KOPT-K1 (cell line): ENCODE results near the gene MARVELD2.
A peak's percentile ranks its signal among the peaks of the same experiment; 100 is the strongest.
"Not testable (repeated sequence)": the region's sequence is repeated elsewhere in the genome, so short reads cannot be mapped to it uniquely, and the experiment has no call there.

ENCODE experiments used
- H3K27ac ChIP-seq: fragments of 200-600 bp; sonication (generic); 2 replicates; pipeline ENCODE4 v1.5.1; 2016; ENCODE audit warnings: antibody characterized with exemption, mild to moderate bottlenecking, low read depth, low read length; ENCODE audit not compliant: poor library complexity, severe bottlenecking
- H3K36me3 ChIP-seq: fragments of 200-600 bp; sonication (generic); 2 replicates; pipeline ENCODE4 v1.5.1; 2017; ENCODE audit warnings: antibody characterized with exemption, mild to moderate bottlenecking, low read length, moderate library complexity; ENCODE audit not compliant: insufficient read depth
- H3K9me3 ChIP-seq: fragments of 200-600 bp; sonication (generic); 2 replicates; pipeline ENCODE4 v1.5.1; 2017; ENCODE audit warnings: antibody characterized with exemption, low read length, mild to moderate bottlenecking; ENCODE audit not compliant: insufficient read depth, poor library complexity, severe bottlenecking

MARVELD2 gene

GRCh38 chr5:69414885-69415583 lies at the start of gene MARVELD2:
Gene MARVELD2 (plus strand): TSS chr5:69415116. CDS start chr5:69419386, 4,270 bp downstream.
- Histone ChIP-seq H3K9me3 (no peaks in the 10 kb centered on the region), H3K27ac (no peak within 1 kb of the TSS), H3K36me3 (peaks cover 61% of the 10 kb centered on the region)

GRCh38 chr5:69367697-69368279 lies 47.1 kb upstream of the MARVELD2 start:
- no peaks in the 10 kb centered on the region for H3K9me3 ChIP-seq
- peak overlapping the region; percentile 98 for H3K27ac ChIP-seq
- H3K36me3 ChIP-seq: peaks cover 44% of the 10 kb centered on the region

- H3K27ac ChIP-seq: peak overlapping the region; percentile 98
- H3K36me3 ChIP-seq: peaks cover 36% of the 10 kb centered on the region
- H3K9me3 ChIP-seq: no peaks in the 10 kb centered on the region
Measured at GRCh38 chr5:69368458-69369339, 46.2 kb upstream of the MARVELD2 start.

GRCh38 chr5:69369340-69370121 lies 45.4 kb upstream of the MARVELD2 start, which contains the start of the genes AK6, RAD17 and TAF9:
Gene AK6 (minus strand): TSS chr5:69369520. CDS start chr5:69369490, 30 bp downstream.
Gene RAD17 (plus strand): TSS chr5:69369818. CDS start chr5:69372209, 2,391 bp downstream.
Gene TAF9 (minus strand): TSS chr5:69369520. CDS start chr5:69365737, 3,783 bp downstream.
- Histone ChIP-seq H3K36me3 (peaks cover 36% of the 10 kb centered on the region), H3K9me3 (no peaks in the 10 kb centered on the region), H3K27ac (peak within 1 kb of the TSS; percentile 98)

DNA sequence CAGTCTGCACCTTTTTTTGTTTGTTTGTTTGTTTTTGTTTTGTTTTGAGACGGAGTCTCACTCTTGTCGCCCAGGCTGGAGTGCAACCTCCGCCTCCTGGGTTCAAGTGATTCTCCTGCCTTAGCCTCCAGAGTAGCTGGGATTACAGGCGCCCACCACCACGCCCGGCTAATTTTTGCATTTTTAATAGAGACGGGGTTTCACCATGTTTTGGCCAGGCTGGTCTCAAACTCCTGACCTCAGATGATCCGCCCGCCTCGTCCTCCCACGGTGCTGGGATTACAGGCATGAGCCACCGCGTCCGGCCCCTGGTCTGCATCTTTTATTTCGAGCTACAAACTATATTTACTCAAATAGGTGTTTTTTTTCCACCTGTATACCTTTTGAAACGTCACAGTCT lies 44.6 kb upstream of the MARVELD2 start:
- peak overlapping the region; percentile 98 for H3K27ac ChIP-seq
- not testable (repeated sequence) for H3K9me3 ChIP-seq
- peaks cover 36% of the 10 kb centered on the region for H3K36me3 ChIP-seq

DNA sequence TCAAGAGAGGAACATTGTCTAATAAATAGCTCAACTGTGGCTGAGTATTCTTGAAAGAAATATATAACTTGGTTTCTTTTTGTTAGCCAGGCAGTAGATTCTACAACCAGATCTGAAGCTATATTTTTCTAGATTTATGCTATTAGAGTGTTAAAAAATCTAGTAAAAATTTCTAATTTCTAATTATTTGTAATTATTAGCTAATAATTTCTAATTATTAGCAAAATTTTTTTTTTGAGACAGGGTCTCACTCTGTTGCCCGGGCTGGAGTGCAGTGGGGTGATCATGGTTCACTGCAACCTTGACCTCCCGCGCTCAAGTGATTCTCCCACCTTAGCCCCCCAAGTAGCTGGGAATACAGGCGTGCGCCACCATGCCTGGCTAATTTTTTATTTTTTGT lies 42.5 kb upstream of the MARVELD2 start:
- Histone ChIP-seq H3K27ac (no peak overlapping the region), H3K9me3 (no peaks in the 10 kb centered on the region), H3K36me3 (peaks cover 35% of the 10 kb centered on the region)

DNA sequence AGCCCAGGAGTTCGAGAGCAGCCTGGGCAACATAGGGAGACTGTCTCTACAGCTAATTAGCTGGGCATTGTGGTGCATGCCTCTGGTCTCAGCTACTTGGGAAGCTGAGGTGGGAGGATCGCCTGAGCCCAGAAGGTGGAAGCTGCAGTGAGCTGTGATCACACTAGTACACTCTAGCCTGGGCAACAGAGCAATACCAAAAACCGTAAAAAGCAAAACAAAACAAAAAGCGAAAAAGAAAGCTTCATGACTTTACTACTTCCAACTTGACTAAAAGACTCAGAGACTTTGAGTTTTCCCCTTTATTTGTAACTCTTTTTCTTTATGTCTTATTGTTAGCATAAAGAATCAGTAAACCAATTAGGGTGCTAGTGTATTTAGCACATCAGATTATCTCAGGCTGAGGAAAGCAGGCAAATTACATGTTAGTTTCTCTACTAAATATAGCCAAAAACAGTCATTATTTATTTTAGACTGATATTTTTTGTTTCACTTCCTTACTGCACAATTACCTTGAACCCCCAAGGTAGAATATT lies 39.9 kb upstream of the MARVELD2 start:
- no peak overlapping the region for H3K27ac ChIP-seq
- no peaks in the 10 kb centered on the region for H3K9me3 ChIP-seq
- peaks cover 51% of the 10 kb centered on the region for H3K36me3 ChIP-seq

DNA sequence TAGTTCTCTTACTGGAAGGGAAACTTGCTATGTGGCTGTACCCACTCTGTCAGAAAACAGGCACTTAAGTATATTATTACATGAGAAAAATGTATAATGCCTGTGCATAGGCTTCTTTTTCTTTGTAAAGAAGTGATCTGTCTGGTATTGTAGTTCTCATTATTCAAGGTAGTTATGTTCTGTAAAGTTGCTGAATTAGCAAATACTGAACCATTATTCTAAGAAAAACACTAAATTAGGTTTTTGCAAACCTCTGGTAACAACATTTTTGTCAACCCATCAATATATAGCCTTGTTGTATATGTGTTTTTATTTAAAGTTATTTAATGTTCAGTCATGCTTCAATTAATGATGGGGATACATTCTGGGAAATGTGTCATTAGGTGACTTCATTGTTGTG lies 36.5 kb upstream of the MARVELD2 start:
- Histone ChIP-seq H3K27ac (no peak overlapping the region), H3K9me3 (no peaks in the 10 kb centered on the region), H3K36me3 (peaks cover 83% of the 10 kb centered on the region)

DNA sequence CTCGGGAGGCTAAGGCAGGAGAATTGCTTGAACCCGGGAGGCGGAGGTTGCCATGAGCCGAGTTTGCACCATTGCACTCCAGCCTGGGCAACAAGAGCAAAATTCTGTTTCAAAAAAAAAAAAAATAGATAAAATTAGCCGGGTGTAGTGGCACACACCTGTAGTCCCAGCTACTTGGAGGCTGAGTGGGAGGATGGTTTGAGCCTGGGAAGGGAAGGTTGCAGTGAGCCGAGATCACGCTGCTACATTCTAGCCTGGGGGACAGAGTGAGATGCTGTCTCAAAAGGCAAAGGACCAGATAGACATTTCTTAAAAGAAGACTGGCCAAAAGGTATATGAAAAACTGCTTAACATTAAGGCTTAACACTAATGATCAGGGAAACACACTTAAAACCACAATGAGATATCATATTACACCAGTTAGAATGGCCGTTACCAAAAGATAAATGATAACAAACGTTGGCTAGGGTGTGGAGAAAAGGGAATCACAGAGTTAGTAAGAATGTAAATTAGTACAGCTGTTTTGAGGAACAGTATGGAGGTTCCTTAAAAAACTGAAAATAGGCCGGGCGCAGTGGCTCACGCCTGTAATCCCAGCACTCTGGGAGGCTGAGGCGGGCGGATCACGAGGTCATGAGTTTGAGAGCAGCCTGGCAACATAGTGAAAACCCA lies 10.1 kb upstream of the MARVELD2 start:
- Histone ChIP-seq H3K27ac (no peak overlapping the region), H3K9me3 (no peaks in the 10 kb centered on the region), H3K36me3 (peaks cover 72% of the 10 kb centered on the region)

DNA sequence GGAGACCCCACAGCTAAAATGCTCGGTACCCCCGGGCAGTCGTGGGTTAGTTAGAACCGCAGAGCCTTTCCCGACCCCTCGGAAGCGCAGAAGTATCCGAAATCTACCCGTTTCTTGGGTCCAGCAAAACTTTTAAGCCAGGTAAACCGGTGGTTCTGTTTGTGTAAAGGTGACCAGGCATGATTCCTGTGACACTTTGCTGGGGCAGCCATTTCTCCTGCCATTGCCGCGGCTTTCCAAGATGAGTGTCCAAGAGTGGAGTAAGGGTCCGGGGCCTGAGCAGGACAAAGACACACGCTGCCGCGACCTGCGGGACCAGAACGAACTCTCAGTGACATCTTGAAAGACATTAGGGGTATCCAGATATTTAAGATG lies 655 bp downstream of the MARVELD2 start:
- Histone ChIP-seq H3K36me3 (peaks cover 55% of the 10 kb centered on the region), H3K27ac (no peak overlapping the region)

GRCh38 chr5:69416180-69416579 lies 1.3 kb downstream of the MARVELD2 start:
- H3K36me3 ChIP-seq: peaks cover 50% of the 10 kb centered on the region
- H3K9me3 ChIP-seq: no peaks in the 10 kb centered on the region
- H3K27ac ChIP-seq: no peak overlapping the region

More for the DNA sequence above, 655 bp downstream of the MARVELD2 start:
- H3K9me3 ChIP-seq: no peaks in the 10 kb centered on the region

DNA sequence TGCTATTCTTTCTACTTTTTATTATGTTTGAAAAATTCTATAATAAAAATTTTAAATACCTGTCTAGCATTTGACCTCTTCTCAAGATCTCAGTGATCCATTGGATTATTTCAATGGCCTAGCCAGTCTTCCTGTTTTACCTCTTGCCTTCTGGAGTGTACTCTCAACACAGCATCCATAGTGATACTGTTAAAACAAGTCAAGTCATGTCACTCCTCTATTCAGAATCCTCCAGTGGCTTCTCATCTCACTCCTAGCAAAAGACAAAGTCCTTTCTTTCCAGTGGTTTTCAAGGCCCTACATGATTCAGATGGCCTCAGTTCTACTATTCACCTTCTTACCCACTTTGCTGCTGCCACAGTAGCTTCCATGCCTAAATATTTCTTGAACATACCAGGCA lies 1.8 kb downstream of the MARVELD2 start:
- Histone ChIP-seq H3K9me3 (no peaks in the 10 kb centered on the region), H3K27ac (no peak overlapping the region), H3K36me3 (peaks cover 45% of the 10 kb centered on the region)

DNA sequence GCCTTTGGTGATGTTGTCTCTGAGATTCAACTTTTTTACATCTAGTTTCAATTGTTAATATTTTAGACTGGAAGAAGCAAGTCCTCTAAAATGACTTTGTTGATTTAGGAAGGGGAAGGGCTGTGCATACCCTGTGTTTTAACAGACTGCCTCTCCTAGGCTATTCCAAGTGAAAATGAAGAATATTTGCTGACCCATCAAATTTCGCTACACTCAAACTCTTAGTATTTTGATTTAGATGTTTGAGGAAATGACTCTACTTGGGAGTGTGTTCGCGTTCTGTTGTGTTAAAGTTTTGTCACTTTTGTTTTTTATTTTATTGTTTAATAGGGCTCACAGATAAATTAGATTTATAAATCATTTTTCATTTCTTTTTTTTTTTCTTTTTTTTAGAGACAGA lies 3.6 kb downstream of the MARVELD2 start:
- Histone ChIP-seq H3K9me3 (no peaks in the 10 kb centered on the region), H3K36me3 (peaks cover 28% of the 10 kb centered on the region), H3K27ac (no peak overlapping the region)
